ENCODE results near the gene PAOX.

DNA sequence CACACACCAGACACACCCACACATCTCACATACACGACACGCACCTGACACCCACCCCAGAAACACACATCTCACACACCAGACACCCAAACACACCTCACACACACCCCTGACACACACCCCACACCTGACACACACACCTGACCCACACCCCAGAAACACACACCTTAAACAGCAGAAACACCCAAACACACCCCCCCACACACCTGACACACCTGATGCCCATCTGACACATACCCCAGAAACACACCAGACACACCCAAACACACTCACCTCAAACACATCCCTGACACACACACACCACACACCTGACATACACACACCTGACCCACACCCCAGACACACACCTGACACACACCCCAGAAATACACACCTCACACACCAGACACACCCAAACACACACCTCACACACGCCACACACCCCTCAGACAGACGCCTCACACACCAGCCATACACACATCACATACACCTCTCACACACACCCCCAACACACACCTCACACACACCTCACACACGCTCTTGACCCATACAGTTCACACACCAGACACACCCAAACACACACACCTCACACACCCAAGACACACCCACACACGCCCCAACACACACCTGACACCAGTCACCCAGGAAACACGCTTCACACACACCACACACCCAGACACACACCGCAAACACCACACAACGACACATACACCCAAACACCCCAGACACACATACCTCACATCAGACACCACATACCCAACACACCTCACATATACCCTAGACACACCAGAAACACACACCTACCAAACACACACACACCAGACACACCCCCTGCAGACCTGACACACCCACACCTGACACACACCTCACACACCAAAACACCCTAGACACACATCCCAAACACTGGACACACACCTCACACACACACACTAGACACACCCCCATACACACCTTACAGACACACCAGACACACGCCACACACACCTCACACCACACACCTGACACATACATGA, 40.7 kb upstream of the PAOX start:
- no peak for TF ChIP-seq POLR2A (IDR thresholded peaks at IDR 0.05)
- TF ChIP-seq, protein P1, sequence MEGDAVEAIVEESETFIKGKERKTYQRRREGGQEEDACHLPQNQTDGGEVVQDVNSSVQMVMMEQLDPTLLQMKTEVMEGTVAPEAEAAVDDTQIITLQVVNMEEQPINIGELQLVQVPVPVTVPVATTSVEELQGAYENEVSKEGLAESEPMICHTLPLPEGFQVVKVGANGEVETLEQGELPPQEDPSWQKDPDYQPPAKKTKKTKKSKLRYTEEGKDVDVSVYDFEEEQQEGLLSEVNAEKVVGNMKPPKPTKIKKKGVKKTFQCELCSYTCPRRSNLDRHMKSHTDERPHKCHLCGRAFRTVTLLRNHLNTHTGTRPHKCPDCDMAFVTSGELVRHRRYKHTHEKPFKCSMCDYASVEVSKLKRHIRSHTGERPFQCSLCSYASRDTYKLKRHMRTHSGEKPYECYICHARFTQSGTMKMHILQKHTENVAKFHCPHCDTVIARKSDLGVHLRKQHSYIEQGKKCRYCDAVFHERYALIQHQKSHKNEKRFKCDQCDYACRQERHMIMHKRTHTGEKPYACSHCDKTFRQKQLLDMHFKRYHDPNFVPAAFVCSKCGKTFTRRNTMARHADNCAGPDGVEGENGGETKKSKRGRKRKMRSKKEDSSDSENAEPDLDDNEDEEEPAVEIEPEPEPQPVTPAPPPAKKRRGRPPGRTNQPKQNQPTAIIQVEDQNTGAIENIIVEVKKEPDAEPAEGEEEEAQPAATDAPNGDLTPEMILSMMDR (IDR thresholded peaks at IDR 0.05) = no peak

Data from testis (tissue), 2 donors.